IPS-NIHi7 (cell line): Measurements from ENCODE around the gene THRA.
A peak's percentile ranks its signal among the peaks of the same experiment; 100 is the strongest.

Source experiments
- DNase-seq: peaks from one replicate; pipeline ENCODE4 v3.0.0; 2012; ENCODE audit warnings: mixed read lengths; ENCODE audit errors: extremely low spot score

THRA gene

GRCh38 chr17:40099619-40100418 is 37.1 kb downstream of the THRA start:
- no peak for DNase-seq

- DNase-seq: no peak
These were observed 37.6 kb downstream of the THRA start, which contains the start of gene NR1D1 for GRCh38 chr17:40100419-40100668. TSS of gene NR1D1 (minus strand) at chr17:40100589. CDS start at chr17:40100094, 495 bp downstream.

GRCh38 chr17:40100669-40101366 is 38.1 kb downstream of the THRA start:
- DNase-seq: peak; percentile 93

GRCh38 chr17:40101367-40102210 is 38.8 kb downstream of the THRA start:
- DNase-seq: no peak

GRCh38 chr17:40103071-40103661 is 40.4 kb downstream of the THRA start:
- no peak for DNase-seq

GRCh38 chr17:40103688-40104087 is 40.9 kb downstream of the THRA start:
- no peak for DNase-seq

GRCh38 chr17:40104594-40105486 is 42.1 kb downstream of the THRA start:
- no peak for DNase-seq

GRCh38 chr17:40105861-40106759 is 43.3 kb downstream of the THRA start:
- DNase-seq: no peak

- no peak for DNase-seq
These were observed 44.2 kb downstream of the THRA start for GRCh38 chr17:40106760-40107521.

GRCh38 chr17:40107522-40108174 is 44.9 kb downstream of the THRA start:
- DNase-seq: no peak

- DNase-seq: no peak
These were observed 46.4 kb downstream of the THRA start for GRCh38 chr17:40108970-40109824.

- no peak for DNase-seq
These were observed 47.5 kb downstream of the THRA start for GRCh38 chr17:40110026-40110845.

- peak; percentile 89 for DNase-seq
These were observed 48.7 kb downstream of the THRA start for GRCh38 chr17:40111221-40112128.

GRCh38 chr17:40112191-40112711 is 49.5 kb downstream of the THRA start:
- DNase-seq: no peak

- DNase-seq: no peak
These were observed 49.9 kb downstream of the THRA start for GRCh38 chr17:40112718-40113109.
